Fibroblast of gingiva (primary cell): ENCODE measurements around the gene KRTAP4-9.
A peak's percentile ranks its signal among the peaks of the same experiment; 100 is the strongest.
"Not testable (repeated sequence)": the region's sequence is repeated elsewhere in the genome, so short reads cannot be mapped to it uniquely, and the experiment has no call there.

Experiments
- DNase-seq: peaks from one replicate; pipeline ENCODE4 v3.0.0-alpha.2; 2011; ENCODE audit warnings: low read depth

Gene KRTAP4-9

DNA sequence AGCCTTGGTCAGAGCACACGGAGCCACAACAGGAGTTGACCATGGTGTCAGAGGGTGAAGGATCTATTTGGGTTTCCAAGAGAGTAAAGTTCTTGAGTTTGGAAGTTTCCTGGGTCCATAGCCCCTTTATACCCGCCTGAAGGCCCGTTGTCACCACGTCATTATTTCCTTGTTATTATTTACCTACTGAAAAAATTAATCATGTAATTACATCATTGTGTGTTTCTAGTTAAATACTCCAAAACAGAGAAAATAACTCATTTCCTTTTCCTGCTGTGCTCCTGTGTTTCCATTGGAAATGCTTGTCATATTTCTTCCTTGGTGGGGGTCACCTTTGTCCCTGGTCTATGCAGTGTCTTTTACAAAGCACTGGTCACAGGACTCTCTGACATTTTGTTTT is 7.1 kb upstream of the KRTAP4-9 start, which contains the start of gene KRTAP4-8:
Gene KRTAP4-8 (minus strand): TSS at position 101 of the 400 bp plus-strand sequence. CDS start 58 bp downstream, at position 43.
- DNase-seq, result no peak

DNA sequence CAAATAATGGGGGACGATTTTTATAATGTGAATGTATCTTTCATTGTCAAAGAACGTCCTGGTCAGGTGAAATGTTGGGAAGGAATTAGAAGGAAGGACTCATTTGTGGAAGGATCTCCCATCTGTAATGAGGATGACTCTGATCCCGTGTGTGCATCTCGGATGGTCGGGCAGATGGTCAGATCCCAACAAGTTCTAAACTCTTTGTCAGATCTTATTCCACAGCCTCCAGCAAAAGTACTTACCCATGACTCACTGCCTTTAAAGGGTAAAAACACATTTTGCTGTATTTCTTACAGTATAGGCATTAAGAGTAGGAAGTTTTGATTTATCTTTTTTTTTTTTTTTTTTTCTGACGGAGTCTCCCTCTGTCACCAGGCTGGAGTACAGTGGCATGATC is 6.7 kb upstream of the KRTAP4-9 start:
- peak; percentile 26 for DNase-seq

DNA sequence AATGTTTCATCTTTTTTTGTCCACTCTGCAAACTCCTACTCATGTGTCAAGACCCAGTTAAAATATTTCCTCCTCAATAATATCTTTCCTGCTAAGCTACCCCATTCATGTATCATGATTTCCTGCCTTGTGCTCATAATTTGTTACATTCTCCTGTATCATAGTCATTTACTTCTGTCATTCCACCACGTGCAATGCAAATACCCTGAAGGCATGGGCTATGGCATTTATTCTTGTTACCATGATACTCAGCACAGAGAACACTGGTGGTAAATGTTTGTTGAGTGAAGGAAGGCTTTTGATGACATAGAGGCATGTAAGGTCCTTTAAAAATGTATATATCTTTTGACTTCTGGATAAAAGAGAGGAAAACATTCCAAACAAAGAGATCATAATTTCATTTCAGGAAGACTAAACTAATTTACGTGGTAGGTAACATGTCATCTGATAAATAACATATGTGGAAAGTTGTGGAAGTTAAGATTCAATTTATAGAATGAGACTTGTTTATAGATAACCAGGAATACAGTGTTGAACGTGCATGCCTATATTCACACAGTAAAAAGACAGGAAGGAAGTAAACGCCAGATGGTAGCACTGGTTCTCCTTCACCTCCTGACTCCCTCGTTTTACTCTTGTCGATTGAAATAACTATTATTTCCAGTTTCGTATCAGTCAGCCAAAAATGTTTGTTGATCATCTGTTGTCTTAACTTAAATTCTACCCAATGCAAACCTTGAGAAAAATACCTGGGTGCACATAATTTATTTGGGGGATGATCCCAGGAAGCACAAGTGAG is 5.3 kb upstream of the KRTAP4-9 start:
- peak; percentile 54 for DNase-seq

DNA sequence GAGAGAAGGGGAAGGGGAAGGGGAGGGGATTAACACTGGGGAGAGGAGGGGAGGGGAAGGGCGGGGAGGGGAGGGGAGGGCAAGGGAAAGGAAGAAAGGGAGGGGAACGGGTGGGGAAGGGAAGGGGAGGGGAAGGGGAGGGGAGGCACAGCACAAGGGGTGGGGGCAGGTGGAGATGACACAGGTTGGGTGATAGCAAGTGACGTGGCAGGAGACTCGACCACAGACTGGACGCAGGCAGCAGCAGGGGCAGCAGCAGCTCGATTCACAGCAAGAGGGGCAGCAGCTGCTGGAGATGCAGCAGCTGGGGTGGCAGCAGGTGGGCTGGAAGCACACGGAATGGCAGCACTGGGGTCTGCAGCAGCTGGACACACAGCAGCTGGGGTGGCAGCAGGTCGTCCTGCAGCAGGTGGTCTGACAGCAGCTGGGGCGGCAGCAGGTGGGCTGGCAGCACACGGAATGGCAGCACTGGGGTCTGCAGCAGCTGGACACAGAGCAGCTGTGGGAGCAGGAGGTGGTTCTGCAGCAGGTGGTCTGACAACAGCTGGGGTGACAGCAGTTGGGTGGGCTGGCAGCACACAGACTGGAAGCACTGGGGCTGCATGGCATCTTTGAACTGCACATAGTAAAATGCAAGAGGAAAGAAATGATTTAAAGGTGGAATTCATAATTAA is 3.5 kb upstream of the KRTAP4-9 start, which contains the start of gene KRTAP4-16:
Gene KRTAP4-16 (minus strand): TSS at position 624 of the 674 bp plus-strand sequence. CDS start 0 bp downstream, at position 624.
- DNase-seq, result no peak

DNA sequence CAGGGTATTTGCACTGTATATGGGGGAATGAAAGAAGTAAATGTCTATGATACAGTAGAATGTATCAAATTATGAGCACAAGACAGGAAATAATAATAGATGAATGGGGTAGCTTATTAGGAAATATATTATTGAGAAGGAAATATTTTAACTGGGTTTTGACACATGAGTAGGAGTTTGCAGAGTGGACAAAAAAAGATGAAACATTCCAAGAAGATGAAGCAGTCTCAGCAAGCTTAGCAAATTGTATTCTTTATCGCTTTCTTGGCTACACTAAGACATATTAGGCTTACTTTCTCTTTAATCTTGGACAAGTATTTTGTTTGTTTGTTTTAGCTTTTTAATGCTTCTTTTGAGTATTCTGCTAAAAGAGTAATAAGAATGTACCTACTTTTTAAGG is 1.3 kb upstream of the KRTAP4-9 start:
- no peak for DNase-seq

DNA sequence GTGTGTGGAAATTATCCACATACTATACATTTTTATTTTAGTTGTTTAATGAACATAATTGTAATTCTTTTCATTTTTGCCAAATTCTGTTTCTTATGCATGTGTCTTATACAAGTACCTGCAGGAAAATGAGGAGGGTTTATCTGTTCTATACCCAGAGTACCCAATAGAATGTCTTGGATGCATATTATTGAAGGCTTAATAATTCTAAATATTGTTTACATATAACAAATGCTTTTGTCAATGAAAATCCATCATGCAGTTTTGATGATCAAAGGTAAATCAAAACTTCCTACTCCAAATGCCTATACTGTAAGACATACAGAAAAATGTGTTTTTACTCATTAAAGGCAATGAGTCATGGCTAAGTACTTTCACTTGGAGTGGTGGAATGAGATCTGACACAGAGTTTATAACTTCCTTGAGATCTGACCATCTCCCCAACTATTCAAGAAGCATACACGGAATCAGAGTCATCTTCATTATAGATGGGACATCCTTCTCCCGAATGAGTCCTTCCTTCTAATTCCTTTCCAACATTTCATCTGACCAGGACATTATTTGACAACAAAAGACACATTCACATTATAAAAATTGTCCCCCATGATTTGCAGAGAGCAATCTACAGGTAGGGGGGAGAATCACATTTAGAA is 677 bp upstream of the KRTAP4-9 start:
- DNase-seq, result peak; percentile 14

DNA sequence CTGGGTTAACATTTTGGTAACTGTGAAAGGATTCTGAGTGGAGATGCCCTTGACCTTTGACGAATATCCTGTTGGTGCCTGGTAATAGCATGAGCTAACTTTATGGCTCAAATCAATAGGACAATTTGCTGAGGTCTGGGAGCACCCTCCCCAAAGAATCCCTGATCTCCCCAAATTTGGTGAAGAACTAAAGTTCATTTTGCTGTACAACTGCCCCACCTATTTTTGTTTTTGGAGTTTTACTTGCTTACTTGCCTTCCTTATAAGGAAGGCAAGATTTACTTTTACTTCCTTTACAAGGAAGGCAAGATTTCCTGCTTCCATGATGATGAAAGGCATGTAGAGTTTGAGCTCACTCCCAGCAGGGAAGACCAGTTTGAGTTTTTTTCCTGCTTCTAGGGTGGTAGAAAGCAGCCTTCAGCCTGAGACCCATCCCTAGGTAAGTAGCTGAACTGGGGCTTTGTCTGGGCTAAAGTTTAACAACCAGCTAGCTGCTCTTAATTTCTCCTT is 2.8 kb downstream of the KRTAP4-9 start:
- no peak for DNase-seq

DNA sequence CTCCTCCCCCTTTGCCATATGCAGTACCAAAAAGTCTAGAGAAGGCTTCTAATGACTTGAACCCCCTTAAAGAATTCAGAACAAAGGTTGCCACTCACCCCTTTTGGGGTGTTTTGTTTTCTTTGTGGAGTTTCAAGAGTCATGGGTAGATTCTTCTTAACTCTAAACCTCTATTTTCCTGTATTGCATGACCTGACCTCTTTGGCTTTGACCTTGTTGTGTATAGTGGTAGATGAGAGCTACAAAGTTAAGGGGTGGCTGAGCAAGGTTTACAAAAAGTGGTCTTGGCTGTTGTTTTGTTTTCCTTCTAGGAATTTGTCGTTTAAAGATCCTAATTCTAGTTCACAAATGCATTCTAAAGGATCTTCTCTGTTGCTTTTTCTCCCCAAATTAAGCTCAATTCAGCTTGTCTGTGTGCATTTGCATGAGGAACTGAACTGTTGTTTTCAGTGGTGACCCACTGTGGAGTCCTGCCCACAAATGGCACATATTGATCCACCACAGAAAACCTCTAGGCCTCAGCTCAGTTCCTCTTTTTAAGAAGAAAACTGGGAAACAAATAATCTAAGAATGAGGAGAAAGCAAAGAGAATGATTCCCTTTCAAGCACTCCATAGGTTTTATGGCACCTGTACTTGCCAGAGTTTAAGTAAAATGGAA is 3.7 kb downstream of the KRTAP4-9 start:
- not testable (repeated sequence) for DNase-seq

DNA sequence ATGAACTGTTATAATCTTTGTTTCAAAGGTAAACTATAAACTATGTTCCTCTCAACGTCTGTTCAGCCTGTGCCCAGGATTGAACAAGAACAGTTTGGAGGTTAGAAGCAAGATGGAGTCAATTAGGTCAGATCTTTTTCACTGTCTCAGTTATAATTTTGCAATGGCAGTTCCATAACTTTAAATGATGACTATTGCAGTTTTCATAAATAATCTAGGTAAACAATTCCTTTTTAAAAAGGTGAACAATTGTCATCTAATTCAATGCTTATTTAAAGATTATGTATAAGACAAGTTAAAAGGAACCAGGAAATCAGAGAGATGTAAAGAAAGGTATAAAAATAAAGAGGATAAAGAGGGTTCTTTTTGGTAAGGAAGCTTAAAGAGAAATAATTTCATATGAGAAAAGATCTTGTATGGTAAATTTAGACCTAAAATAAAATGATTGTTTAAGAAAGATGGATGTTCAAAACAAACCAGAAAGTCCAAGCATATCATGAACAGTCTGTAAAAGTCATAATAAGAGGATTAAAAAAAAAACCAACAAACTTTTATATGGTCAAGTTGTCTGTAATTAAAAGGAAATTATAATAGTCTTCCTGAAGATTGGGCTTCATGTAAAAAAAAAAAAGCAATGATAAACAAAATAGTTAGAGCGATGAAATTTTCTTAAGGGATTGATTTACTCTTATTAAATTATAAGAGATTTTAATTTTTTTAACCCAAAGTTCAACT is 6.1 kb downstream of the KRTAP4-9 start:
- DNase-seq, result no peak

DNA sequence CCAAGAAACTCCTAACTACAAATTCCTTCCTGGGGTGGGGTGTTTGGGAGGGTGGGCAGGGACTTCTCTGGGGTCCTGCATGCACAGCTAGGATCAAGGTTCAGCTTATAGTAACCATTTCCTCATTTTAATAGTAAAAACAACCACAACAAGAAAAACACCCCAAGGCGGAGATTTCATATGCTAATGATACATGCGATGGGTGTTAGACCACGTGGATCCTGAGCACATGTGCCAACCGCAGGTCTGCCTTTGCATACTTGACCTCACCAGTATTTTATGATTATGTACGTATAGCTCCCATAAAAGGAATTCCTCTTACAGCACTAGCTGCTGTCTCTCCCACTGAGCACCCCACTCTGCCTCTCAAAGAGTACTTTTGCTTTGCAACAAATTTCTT is 11.1 kb downstream of the KRTAP4-9 start:
- DNase-seq, result no peak

DNA sequence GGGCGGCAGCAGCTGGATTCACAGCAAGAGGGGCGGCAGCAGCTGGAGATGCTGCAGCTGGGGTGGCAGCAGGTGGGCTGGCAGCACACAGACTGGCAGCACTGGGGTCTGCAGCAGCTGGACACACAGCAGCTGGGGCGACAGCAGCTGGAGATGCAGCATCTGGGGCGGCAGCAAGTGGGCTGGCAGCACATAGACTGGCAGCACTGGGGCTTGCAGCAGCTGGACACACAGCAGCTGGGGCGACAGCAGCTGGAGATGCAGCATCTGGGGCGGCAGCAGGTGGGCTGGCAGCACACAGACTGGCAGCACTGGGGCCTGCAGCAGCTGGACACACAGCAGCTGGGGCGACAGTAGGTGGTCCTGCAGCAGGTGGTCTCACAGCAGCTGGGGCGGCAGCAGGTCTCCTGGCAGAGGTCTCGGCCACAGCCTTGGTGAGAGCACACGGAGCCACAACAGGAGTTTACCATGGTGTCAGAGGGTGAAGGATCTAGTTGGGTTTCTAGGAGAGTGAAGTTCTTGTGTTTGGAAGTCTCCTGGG is 12.7 kb downstream of the KRTAP4-9 start, which contains the start of gene KRTAP4-11:
Gene KRTAP4-11 (minus strand): TSS at position 528 of the 541 bp plus-strand sequence. CDS start 58 bp downstream, at position 470.
- not testable (repeated sequence) for DNase-seq

DNA sequence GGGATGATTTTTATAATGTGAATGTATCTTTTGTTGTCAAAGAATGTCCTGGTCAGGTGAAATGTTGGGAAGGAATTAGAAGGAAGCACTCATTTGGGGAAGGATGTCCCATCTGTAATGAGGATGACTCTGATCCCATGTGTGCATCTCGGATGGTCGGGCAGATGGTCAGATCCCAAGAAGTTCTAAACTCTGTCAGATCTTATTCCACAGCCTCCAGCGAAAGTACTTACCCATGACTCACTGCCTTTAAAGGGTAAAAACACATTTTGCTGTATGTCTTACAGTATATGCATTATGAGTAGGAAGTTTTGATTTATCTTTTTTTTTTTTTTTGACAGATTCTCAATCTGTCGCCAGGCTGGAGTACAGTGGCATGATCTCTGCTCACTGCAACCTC is 13.5 kb downstream of the KRTAP4-9 start:
- no peak for DNase-seq

DNA sequence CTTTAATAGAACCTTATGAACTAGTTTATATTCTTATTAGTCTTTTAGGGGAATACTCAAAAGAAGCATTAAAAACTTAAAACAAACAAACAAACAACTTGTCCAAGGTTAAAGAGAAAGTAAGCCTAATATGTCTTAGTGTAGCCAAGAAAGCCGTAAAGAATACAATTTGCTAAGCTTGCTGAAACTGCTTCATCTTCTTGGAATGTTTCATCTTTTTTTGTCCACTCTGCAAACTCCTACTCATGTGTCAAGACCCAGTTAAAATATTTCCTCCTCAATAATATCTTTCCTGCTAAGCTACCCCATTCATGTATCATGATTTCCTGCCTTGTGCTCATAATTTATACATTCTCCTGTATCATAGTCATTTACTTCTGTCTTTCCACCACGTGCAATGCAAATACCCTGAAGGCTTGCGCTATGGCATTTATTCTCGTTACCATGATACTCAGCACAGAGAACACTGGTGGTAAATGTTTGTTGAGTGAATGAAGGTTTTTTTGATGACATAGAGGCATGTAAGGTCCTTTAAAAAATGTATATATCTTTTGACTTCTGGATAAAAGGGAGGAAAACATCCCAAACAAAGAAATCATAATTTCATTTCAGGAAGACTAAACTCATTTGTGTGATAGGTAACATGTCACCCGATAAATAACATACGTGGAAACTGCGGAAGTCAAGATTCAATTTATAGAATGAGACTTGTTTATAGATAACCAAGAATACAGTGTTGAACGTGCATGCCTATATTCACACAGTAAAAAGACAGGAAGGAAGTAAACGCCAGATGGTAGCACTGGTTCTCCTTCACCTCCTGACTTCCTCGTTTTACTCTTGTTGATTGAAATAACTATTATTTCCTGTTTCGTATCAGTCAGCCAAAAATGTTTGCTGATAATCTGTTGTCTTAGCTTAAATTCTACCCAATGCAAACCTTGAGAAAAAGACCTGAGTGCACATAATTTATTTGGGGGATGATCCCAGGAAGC is 14.8 kb downstream of the KRTAP4-9 start:
- DNase-seq, result not testable (repeated sequence)

DNA sequence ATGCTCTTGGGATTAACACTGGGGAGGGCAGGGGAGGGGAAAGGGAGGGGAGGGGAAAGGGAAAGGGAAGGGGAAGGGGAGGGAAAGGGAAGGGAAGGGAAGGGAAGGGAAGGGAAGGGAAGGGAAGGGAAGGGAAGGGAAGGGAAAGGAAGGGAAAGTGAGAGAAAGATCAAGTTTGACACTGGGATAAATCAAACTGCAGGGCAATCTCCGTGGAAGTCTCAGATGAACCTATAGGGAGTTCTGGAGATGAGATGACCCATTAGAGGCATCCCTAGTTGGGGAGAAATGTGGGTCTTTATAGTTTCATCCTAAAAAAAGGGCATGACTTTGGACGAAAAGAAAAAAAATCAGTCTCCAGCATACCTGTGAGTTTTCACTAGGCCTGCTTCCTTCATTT is 16.6 kb downstream of the KRTAP4-9 start:
- DNase-seq, result no peak

DNA sequence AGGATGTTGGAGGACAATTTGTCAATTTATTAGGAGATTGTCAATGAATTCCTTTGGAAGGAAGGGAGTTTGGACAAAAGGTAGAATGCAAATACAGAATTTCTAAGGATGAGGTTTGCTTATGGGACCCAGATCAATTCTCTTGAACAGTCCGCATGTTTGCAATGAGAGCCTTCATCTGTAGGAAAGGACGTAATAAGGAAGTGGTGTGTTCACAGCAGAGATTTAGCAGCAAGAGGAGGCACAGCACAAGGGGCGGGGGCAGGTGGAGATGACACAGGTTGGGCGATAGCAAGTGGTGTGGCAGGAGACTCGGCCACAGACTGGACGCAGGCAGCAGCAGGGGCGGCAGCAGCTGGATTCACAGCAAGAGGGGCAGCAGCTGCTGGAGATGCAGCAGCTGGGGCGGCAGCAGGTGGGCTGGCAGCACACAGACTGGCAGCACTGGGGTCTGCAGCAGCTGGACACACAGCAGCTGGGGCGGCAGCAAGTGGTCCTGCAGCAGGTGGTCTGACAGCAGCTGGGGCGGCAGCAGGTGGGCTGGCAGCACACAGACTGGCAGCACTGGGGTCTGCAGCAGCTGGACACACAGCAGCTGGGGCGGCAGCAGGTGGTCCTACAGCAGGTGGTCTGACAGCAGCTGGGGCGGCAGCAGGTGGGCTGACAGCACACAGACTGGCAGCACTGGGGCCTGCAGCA is 18.3 kb downstream of the KRTAP4-9 start:
- DNase-seq, result not testable (repeated sequence)

DNA sequence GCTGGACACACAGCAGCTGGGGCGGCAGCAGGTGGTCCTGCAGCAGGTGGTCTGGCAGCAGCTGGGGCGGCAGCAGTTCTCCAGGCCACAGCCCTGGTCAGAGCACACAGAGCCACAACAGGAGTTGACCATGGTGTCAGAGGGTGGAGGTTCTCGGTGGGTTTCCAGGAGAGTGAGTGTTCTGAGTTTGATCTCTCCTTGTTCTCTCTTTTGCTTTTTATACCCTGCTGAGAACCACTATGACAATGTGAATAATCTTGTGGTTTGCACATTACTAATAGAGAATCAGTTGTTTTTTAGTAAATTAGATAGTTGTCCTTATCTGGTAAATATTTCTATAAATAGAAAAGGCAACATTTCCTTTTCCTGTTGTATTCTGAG is 18.8 kb downstream of the KRTAP4-9 start, which contains the start of gene KRTAP4-12:
Gene KRTAP4-12 (minus strand): TSS at position 192 of the 381 bp plus-strand sequence. CDS start 60 bp downstream, at position 132.
- DNase-seq, result not testable (repeated sequence)

DNA sequence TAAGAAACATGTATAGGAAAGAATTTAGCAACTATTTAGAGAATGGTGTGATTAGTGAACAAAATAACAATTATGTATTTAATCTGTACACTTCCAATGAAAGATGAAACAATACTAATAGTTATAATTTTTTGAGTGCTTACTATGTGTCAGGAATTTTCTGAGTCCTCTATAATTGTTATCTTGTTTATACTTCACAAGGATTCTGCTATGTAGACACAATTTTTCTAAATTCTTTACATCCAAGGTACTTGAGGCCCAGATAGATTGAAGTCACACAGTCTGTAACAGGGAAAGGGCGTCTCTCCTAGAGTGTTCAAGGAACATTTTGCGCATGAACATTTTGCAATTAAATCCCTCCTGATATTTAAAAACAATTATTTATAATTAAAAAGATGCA is 19.9 kb downstream of the KRTAP4-9 start:
- no peak for DNase-seq

DNA sequence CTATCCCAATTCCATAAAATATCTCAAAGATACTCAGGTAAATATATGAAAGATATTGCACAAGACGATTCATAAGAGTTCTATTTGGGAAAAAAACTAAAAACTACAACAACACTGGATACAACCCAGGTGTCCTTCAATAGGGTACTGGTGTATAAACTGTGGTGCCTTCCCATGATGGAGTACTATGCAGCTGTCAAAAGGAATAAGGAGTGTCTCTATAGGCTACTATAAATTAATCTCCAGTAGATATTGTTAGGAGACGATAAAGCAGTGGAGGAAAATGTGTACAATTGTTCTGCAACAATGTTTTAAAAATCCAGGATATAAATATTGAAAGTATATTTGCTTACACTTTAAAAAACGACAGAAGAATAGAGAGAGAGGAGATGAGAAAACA is 21.2 kb downstream of the KRTAP4-9 start:
- DNase-seq, result no peak

DNA sequence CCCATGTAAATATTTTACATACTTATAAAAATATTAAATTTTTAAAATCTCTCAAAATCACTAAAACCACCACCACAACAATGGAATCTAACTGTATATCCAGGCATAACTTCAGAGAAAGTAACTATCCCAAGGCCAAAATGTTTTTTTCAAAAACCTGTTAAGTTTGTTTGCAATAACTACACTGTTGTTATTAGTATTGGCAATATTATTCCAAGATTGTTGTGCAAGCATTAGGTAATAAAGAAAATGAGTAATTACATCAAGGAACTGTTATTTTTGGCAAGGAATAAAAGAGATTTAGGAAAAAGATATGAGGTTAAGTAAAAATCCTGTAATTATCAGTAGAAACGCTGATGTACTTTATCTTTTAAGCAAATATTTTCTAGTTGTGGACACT is 22.2 kb downstream of the KRTAP4-9 start:
- no peak for DNase-seq
